GM12878 (cell line): ENCODE data around the gene CDH9. TPM values are rescaled to one million over a fixed set of nuclear protein-coding genes. Genes with fewer than 3 reads are reported as not detected.

Experiments used
- ATAC-seq: fragments of 200-7000 bp; cut with Tn5 transposase; 3 replicates; pipeline ENCODE4 v1.9.1; 2020; ENCODE audit warnings: mild to moderate bottlenecking, moderate library complexity
- BruUV-seq: library from RNA; stranded (reverse); fragments of 400-500 nt; replicated peaks from 2 replicates; lab custom pipeline; 2021; lab: Mats Ljungman, UMichigan
- CTCF ChIA-PET: fragments of 300-600 bp; sonication (Branson Sonifier 250); formaldehyde crosslinking; extraction: SDS; loops from one replicate; lab custom pipeline; 2021; ENCODE audit warnings: inconsistent platforms; lab: Yijun Ruan, JAX
- POLR2A ChIA-PET: fragments of 350-600 bp; formaldehyde crosslinking; extraction: SDS; loops from one replicate; lab custom pipeline; 2021; ENCODE audit warnings: inconsistent platforms; lab: Charles Lee
- RAD21 ChIA-PET: fragments of 300-600 bp; sonication (Branson Sonifier 250); formaldehyde crosslinking; loops from one replicate; lab custom pipeline; 2023; ENCODE audit warnings: antibody characterized with exemption; ENCODE audit not compliant: unreplicated experiment; lab: Charles Lee
- SMC1A ChIA-PET: fragments of 300-600 bp; sonication (Branson Sonifier 250); formaldehyde crosslinking; loops from one replicate; lab custom pipeline; 2023; ENCODE audit not compliant: unreplicated experiment, uncharacterized antibody; lab: Charles Lee
- DNase-seq: peaks from one replicate; pipeline ENCODE4 v3.0.0-alpha.2; 2011; ENCODE audit warnings: low read depth, low spot score
- FAIRE-seq: peaks from 3 replicates; lab custom pipeline; 2011; peaks lifted over from hg19 to GRCh38; lab: Jason Lieb, UNC
- H2AFZ ChIP-seq: 2 replicates; pipeline ENCODE4 v1.6.0; 2011; ENCODE audit warnings: low read depth, low read length, control low read depth; ENCODE audit not compliant: control insufficient read depth
- H3K27ac ChIP-seq: 2 replicates; pipeline ENCODE4 v1.5.1; 2011; ENCODE audit warnings: control low read depth; ENCODE audit not compliant: control insufficient read depth, insufficient read depth
- H3K27me3 ChIP-seq, 2 experiments: replicated peaks in 1 of 2; 2 replicates each; pipeline versions ENCODE4 v1.6.0 to v1.6.1; 2011; ENCODE audit warnings: low read length in 1 of 2; ENCODE audit not compliant: control insufficient read depth in 2 of 2, insufficient read depth in 2 of 2
- H3K36me3 ChIP-seq, 2 experiments: 2 replicates each; pipeline ENCODE4 v1.5.1; 2011; ENCODE audit warnings: low read length in 1 of 2; ENCODE audit not compliant: control insufficient read depth in 2 of 2, insufficient read depth in 2 of 2
- H3K4me1 ChIP-seq: 2 replicates; pipeline ENCODE4 v1.6.1; 2011; ENCODE audit warnings: mild to moderate bottlenecking, low read length, moderate library complexity, mixed read lengths; ENCODE audit not compliant: control insufficient read depth, insufficient read depth
- H3K4me2 ChIP-seq: 2 replicates; pipeline ENCODE4 v1.6.0; 2011; ENCODE audit warnings: control low read depth; ENCODE audit not compliant: control insufficient read depth, insufficient read depth
- H3K4me3 ChIP-seq: fragments of 200-600 bp; sonication (generic); 2 replicates; pipeline ENCODE4 v1.5.1; 2016
- H3K79me2 ChIP-seq: 2 replicates; pipeline ENCODE4 v1.6.0; 2011; ENCODE audit warnings: low read length; ENCODE audit not compliant: control insufficient read depth, insufficient read depth
- H3K9ac ChIP-seq: 2 replicates; pipeline ENCODE4 v1.8.0; 2011; ENCODE audit warnings: low read length, control low read depth, mixed read lengths; ENCODE audit not compliant: control insufficient read depth, insufficient read depth
- H3K9me3 ChIP-seq: replicated peaks from 3 replicates; pipeline ENCODE4 v1.5.1; 2011; ENCODE audit warnings: mild to moderate bottlenecking, low read length; ENCODE audit not compliant: control insufficient read depth, insufficient read depth
- H4K20me1 ChIP-seq: 2 replicates; pipeline ENCODE4 v1.6.0; 2011; ENCODE audit not compliant: control insufficient read depth, insufficient read depth
- ASH2L ChIP-seq: fragments of 300-600, 200-600 bp; sonication (generic); IDR thresholded peaks from 2 replicates; pipeline ENCODE4 v1.6.1; 2017; ENCODE audit warnings: low read depth, mild to moderate bottlenecking, borderline replicate concordance
- BMI1 ChIP-seq: fragments of 450-650 bp; IDR thresholded peaks from 2 replicates; pipeline ENCODE4 v1.6.1; 2016; ENCODE audit warnings: mild to moderate bottlenecking, moderate library complexity, borderline replicate concordance
- CBX5 ChIP-seq: sonication (generic); IDR thresholded peaks from 2 replicates; pipeline ENCODE4 v1.6.1; 2016; ENCODE audit warnings: low read depth, moderate library complexity, mild to moderate bottlenecking, inconsistent platforms
- CHD4 ChIP-seq: fragments of 200-600 bp; sonication (generic); IDR thresholded peaks from 2 replicates; pipeline ENCODE4 v1.6.1; 2016; ENCODE audit warnings: mild to moderate bottlenecking
- CREB1 ChIP-seq: IDR thresholded peaks from 2 replicates; pipeline ENCODE4 v1.6.1; 2012; ENCODE audit warnings: low read depth, mild to moderate bottlenecking, inconsistent platforms
- EGR1 ChIP-seq, 2 experiments: IDR thresholded peaks; 1 replicate in 1 of 2; 2 replicates in 1 of 2; pipeline ENCODE4 v1.6.1; 2011 to 2012; ENCODE audit warnings: low read depth in 2 of 2, low read length in 2 of 2, borderline replicate concordance in 1 of 2, mild to moderate bottlenecking in 1 of 2, moderate library complexity in 1 of 2
- FOS ChIP-seq: IDR thresholded peaks from 3 replicates; pipeline ENCODE4 v1.6.1; 2011; ENCODE audit warnings: borderline replicate concordance; ENCODE audit not compliant: insufficient read length; ENCODE audit errors: extremely low read depth
- FOXM1 ChIP-seq: IDR thresholded peaks from 2 replicates; pipeline ENCODE4 v1.6.1; 2012; ENCODE audit warnings: low read depth, mild to moderate bottlenecking, inconsistent platforms, low read length, moderate library complexity
- HDAC2 ChIP-seq: fragments of 200-600 bp; sonication (generic); IDR thresholded peaks from 2 replicates; pipeline ENCODE4 v1.6.1; 2017
- NR2C1 ChIP-seq: fragments of 450-650 bp; IDR thresholded peaks from 2 replicates; pipeline ENCODE4 v1.6.1; 2017; ENCODE audit warnings: antibody characterized with exemption, mild to moderate bottlenecking, moderate library complexity
- NR2C2 ChIP-seq: IDR thresholded peaks from 2 replicates; pipeline ENCODE4 v1.6.1; 2011; ENCODE audit warnings: borderline replicate concordance, low read depth; ENCODE audit not compliant: control insufficient read depth, insufficient read length
- RUNX3 ChIP-seq: IDR thresholded peaks from 2 replicates; pipeline ENCODE4 v1.6.1; 2012; ENCODE audit warnings: low read length, inconsistent platforms
- SIN3A ChIP-seq: IDR thresholded peaks from 2 replicates; pipeline ENCODE4 v1.6.1; 2012; ENCODE audit warnings: low read depth, low read length, improper control_type of control experiment
- SIX5 ChIP-seq: IDR thresholded peaks from 2 replicates; pipeline ENCODE4 v1.6.1; 2011; ENCODE audit warnings: mild to moderate bottlenecking, low read depth, low read length, moderate library complexity; ENCODE audit not compliant: severe bottlenecking
- SPI1 ChIP-seq: IDR thresholded peaks from 2 replicates; pipeline ENCODE4 v1.6.1; 2011; ENCODE audit warnings: low read depth, mild to moderate bottlenecking, low read length, moderate library complexity, borderline replicate concordance; ENCODE audit not compliant: insufficient read depth
- SRF ChIP-seq, 2 experiments: IDR thresholded peaks; 2 replicates each; pipeline ENCODE4 v1.6.1; 2011; ENCODE audit warnings: low read depth in 2 of 2, low read length in 2 of 2, mild to moderate bottlenecking in 1 of 2, moderate library complexity in 1 of 2
- TCF12 ChIP-seq: IDR thresholded peaks from 2 replicates; pipeline ENCODE4 v1.6.1; 2011; ENCODE audit warnings: low read depth, mild to moderate bottlenecking, low read length
- TCF7 ChIP-seq: IDR thresholded peaks from 2 replicates; pipeline ENCODE4 v1.6.1; 2014; ENCODE audit warnings: antibody characterized with exemption, borderline replicate concordance
- WRNIP1 ChIP-seq: IDR thresholded peaks from 2 replicates; pipeline ENCODE4 v1.6.1; 2011; ENCODE audit warnings: low read depth, low read length, improper control_type of control experiment, borderline replicate concordance
- ZBED1 ChIP-seq: IDR thresholded peaks from 2 replicates; pipeline ENCODE4 v1.6.1; 2016; ENCODE audit warnings: borderline replicate concordance
- WGBS: methylation state at CpG from one replicate; pipeline ENCODE4 v1.1.6; 2016; ENCODE audit warnings: low lambda C conversion rate; ENCODE audit not compliant: insufficient replicate concordance, insufficient coverage; ENCODE audit errors: missing lambda C conversion rate; 5-methylcytosine and 5-hydroxymethylcytosine counted together
- in situ Hi-C: fragments of 300-500 bp; cut with MboI; formaldehyde crosslinking; loops from 9 replicates; pipeline ENCODE4 v1.14.3; 2018; ENCODE audit warnings: mixed read lengths
- intact Hi-C: fragments of 100-400 bp; cut with micrococcal nuclease; formaldehyde crosslinking; loops from one replicate; pipeline ENCODE4 v1.14.2; 2022; ENCODE audit not compliant: unreplicated experiment
- polyA plus RNA-seq, 11 experiments: library from polyadenylated mRNA; depleted of rRNA in 4 of 11; unstranded in 6 of 11; stranded (reverse) in 5 of 11; fragments of >200 nt; fragmentation: Nextera tagmentation in 4 of 11; fragmentation: Illumina TruSeq in 1 of 11; extraction: Ambion mirVana in 4 of 11; extraction: Trizol in 1 of 11; gene quantifications; 1 replicate in 1 of 11; 2 replicates in 10 of 11; pipeline versions ENCODE4 v1.2.1 to v1.2.3, GENCODE V29; 2011 to 2016; ENCODE audit warnings: inconsistent platforms in 2 of 11, missing spikeins in 2 of 11, low read depth in 1 of 11
- total RNA-seq, 4 experiments: library from RNA; depleted of rRNA in 3 of 4; stranded (reverse); fragments of >200 nt in 3 of 4; fragmentation: Illumina TruSeq in 1 of 4; extraction: Trizol in 1 of 4; gene quantifications; 2 replicates each; pipeline versions ENCODE4 v1.2.1 to v1.2.3, GENCODE V29; 2013 to 2021
- TF ChIP-seq, protein P1 (sequence below), 3 experiments: IDR thresholded peaks in 2 of 3; conservative IDR thresholded peaks in 1 of 3; 2 replicates each; pipeline ENCODE4 v1.5.1; 2011; ENCODE audit warnings: low read depth in 3 of 3, low read length in 3 of 3, mild to moderate bottlenecking in 3 of 3, control low read depth in 2 of 3, moderate library complexity in 2 of 3, inconsistent platforms in 1 of 3, mixed read lengths in 1 of 3; ENCODE audit not compliant: control insufficient read depth in 2 of 3, insufficient read depth in 1 of 3; ENCODE audit errors: extremely low read depth in 1 of 3
- TF ChIP-seq, protein P2 (sequence below): fragments of 450-650 bp; IDR thresholded peaks from 2 replicates; pipeline ENCODE4 v1.6.1; 2017; ENCODE audit warnings: mild to moderate bottlenecking, low read depth, inconsistent platforms; ENCODE audit not compliant: poor library complexity, severe bottlenecking
- TF ChIP-seq, protein P3 (sequence below): IDR thresholded peaks from 2 replicates; pipeline ENCODE4 v1.6.1; 2012; ENCODE audit warnings: low read depth, low read length, improper control_type of control experiment

CDH9 gene
- total and polyA plus RNA-seq, 10 of the 15 experiments (the other 5 are each of a cell fraction or from before 2014, with no cell fraction given), result not detected

DNA sequence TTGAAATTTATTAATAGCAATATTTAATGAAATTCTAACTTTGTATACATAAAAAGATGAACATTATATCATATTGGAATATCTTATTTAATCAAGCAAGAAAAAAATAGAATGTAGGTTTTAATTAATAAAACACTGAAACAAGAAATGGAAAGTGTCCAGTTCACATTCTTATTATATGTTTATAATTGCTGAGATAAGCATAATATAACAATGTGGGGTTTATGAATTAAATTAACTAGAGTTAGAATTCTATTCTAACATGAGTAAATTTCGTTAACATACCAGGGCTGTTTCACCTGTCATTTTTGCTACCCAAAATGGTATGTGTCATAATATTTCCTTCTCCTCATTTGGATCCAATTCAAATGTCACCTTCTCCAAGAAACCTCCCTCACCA is 12.3 kb downstream of the CDH9 start (continued):
- TF ChIP-seq, protein P1, sequence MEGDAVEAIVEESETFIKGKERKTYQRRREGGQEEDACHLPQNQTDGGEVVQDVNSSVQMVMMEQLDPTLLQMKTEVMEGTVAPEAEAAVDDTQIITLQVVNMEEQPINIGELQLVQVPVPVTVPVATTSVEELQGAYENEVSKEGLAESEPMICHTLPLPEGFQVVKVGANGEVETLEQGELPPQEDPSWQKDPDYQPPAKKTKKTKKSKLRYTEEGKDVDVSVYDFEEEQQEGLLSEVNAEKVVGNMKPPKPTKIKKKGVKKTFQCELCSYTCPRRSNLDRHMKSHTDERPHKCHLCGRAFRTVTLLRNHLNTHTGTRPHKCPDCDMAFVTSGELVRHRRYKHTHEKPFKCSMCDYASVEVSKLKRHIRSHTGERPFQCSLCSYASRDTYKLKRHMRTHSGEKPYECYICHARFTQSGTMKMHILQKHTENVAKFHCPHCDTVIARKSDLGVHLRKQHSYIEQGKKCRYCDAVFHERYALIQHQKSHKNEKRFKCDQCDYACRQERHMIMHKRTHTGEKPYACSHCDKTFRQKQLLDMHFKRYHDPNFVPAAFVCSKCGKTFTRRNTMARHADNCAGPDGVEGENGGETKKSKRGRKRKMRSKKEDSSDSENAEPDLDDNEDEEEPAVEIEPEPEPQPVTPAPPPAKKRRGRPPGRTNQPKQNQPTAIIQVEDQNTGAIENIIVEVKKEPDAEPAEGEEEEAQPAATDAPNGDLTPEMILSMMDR (IDR thresholded peaks at IDR 0.05 in 2 of 3, conservative IDR thresholded peaks at IDR 0.05 in 1 of 3; ENCODE audit: control insufficient read depth in 2 of 3, extremely low read depth in 1 of 3, insufficient read depth in 1 of 3, low read depth in 3 of 3, low read length in 3 of 3), result no peak
- TF ChIP-seq NR2C1, result no peak
- TF ChIP-seq TCF7, result no peak
- TF ChIP-seq EGR1 (IDR thresholded peaks at IDR 0.05; ENCODE audit: borderline replicate concordance in 1 of 2, low read depth in 2 of 2, low read length in 2 of 2), result no peak
- TF ChIP-seq ASH2L, result no peak
- no peak for TF ChIP-seq SRF (IDR thresholded peaks at IDR 0.05; ENCODE audit: low read depth in 2 of 2, low read length in 2 of 2)
- TF ChIP-seq RUNX3, result no peak

DNA sequence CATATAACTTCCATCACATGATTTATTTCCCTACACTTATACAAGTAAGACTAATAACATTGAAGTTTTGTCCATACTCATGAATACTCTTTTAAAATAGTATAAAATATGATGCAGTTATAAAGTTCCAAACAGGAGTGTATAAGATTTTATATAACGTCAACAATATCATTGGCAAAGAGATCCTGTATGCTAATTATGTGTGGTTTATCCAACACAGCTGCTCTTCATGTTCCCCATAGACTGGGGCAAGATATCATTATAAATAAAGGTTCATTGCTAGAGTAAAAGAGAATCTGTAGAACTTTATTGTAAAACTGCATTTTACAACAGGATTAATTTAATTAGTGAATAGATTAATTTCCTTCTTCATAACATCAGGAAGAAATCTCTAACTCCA is 16.9 kb downstream of the CDH9 start:
- ChIA-PET SMC1A (no interaction called here), RAD21 (no interaction called here), CTCF (no interaction called here), POLR2A (no interaction called here)
- Histone ChIP-seq H2AFZ (no peak overlapping the region), H3K4me2 (no peak overlapping the region), H4K20me1 (no peaks in the 10 kb centered on the region), H3K9me3 (no peaks in the 10 kb centered on the region), H3K27ac (no peak overlapping the region), H3K79me2 (no peaks in the 10 kb centered on the region), H3K27me3 (no peaks in the 10 kb centered on the region), H3K4me1 (no peaks in the 10 kb centered on the region), H3K36me3 (no peaks in the 10 kb centered on the region), H3K4me3 (no peak overlapping the region), H3K9ac (no peak overlapping the region)
- no peak for ATAC-seq
- DNase-seq, result no peak
- FAIRE-seq, result no peak
- TF ChIP-seq HDAC2 (no peak), FOS (no peak), SPI1 (no peak), FOXM1 (no peak), CHD4 (no peak), SIN3A (no peak), CREB1 (no peak), BMI1 (no peak), WRNIP1 (no peak), ZBED1 (no peak), CBX5 (no peak), NR2C2 (no peak), TCF12 (no peak), SIX5 (no peak)
- TF ChIP-seq, protein P2, sequence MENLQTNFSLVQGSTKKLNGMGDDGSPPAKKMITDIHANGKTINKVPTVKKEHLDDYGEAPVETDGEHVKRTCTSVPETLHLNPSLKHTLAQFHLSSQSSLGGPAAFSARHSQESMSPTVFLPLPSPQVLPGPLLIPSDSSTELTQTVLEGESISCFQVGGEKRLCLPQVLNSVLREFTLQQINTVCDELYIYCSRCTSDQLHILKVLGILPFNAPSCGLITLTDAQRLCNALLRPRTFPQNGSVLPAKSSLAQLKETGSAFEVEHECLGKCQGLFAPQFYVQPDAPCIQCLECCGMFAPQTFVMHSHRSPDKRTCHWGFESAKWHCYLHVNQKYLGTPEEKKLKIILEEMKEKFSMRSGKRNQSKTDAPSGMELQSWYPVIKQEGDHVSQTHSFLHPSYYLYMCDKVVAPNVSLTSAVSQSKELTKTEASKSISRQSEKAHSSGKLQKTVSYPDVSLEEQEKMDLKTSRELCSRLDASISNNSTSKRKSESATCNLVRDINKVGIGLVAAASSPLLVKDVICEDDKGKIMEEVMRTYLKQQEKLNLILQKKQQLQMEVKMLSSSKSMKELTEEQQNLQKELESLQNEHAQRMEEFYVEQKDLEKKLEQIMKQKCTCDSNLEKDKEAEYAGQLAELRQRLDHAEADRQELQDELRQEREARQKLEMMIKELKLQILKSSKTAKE, result no peak
- TF ChIP-seq, protein P3, sequence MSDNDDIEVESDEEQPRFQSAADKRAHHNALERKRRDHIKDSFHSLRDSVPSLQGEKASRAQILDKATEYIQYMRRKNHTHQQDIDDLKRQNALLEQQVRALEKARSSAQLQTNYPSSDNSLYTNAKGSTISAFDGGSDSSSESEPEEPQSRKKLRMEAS, result no peak
- intact Hi-C loops, result no loop called here
- 46% methylated on average over 1 of the region's 1 CpG for WGBS
- in situ Hi-C loops, result no loop called here
- BruUV-seq, result no TSS peak
